Spleen (tissue), 11 donors: ENCODE data around the gene MKNK1. TPM values are rescaled to one million over a fixed set of nuclear protein-coding genes. Genes with fewer than 3 reads are reported as not detected.
A peak's percentile ranks its signal among the peaks of the same experiment; 100 is the strongest.

Experiments
- DNase-seq: peaks from one replicate; pipeline ENCODE4 v3.0.0-alpha.2; 2020
- H3K27ac ChIP-seq, 8 donors: fragments of 200-600 bp; sonication (generic) in 7 of 8; 1 replicate in 4 of 8; 2 replicates in 4 of 8; pipeline versions ENCODE4 v1.5.0 to v1.8.0; 2016 to 2021; ENCODE audit warnings: inconsistent platforms in 4 of 8, mild to moderate bottlenecking in 4 of 8, moderate library complexity in 1 of 8
- H3K27me3 ChIP-seq, 7 donors: fragments of 200-600 bp; sonication (generic) in 6 of 7; replicated peaks in 1 of 7; 1 replicate in 4 of 7; 2 replicates in 3 of 7; pipeline versions ENCODE4 v1.5.0 to v1.8.0; 2016 to 2021; ENCODE audit warnings: inconsistent platforms in 3 of 7, mild to moderate bottlenecking in 1 of 7
- H3K36me3 ChIP-seq, 6 donors: fragments of 200-600 bp; sonication (generic) in 5 of 6; 1 replicate in 4 of 6; 2 replicates in 2 of 6; pipeline versions ENCODE4 v1.5.0 to v1.8.0; 2016 to 2021; ENCODE audit warnings: inconsistent platforms in 2 of 6
- H3K4me1 ChIP-seq, 6 donors: fragments of 200-600 bp; sonication (generic) in 5 of 6; 1 replicate in 3 of 6; 2 replicates in 3 of 6; pipeline versions ENCODE4 v1.5.0 to v1.8.0; 2016 to 2021; ENCODE audit warnings: inconsistent platforms in 3 of 6
- H3K4me3 ChIP-seq, 8 donors: fragments of 200-600 bp; sonication (generic) in 7 of 8; 1 replicate in 4 of 8; 2 replicates in 4 of 8; pipeline versions ENCODE4 v1.5.0 to v1.8.0; 2016 to 2021; ENCODE audit warnings: inconsistent platforms in 4 of 8, mild to moderate bottlenecking in 4 of 8, moderate library complexity in 2 of 8
- H3K9me3 ChIP-seq, 8 donors: fragments of 200-600 bp; sonication (generic) in 7 of 8; 1 replicate in 4 of 8; 2 replicates in 4 of 8; pipeline versions ENCODE4 v1.5.0 to v1.8.0; 2016 to 2021; ENCODE audit warnings: inconsistent platforms in 4 of 8
- CTCF ChIP-seq, 11 experiments: fragments of 200-600 bp in 7 of 11; fragments of 450-650 bp in 4 of 11; sonication (generic) in 4 of 11; IDR thresholded peaks in 8 of 11; conservative IDR thresholded peaks in 3 of 11; 1 replicate in 7 of 11; 2 replicates in 4 of 11; pipeline versions ENCODE4 v1.4.0 to v1.8.0; 2016 to 2021; ENCODE audit warnings: antibody characterized with exemption in 11 of 11, inconsistent platforms in 4 of 11, mild to moderate bottlenecking in 1 of 11
- POLR2A ChIP-seq, 3 donors: fragments of 450-650 bp; IDR thresholded peaks; one replicate each; pipeline ENCODE4 v1.5.1; 2017; ENCODE audit warnings: antibody characterized with exemption in 3 of 3, mild to moderate bottlenecking in 1 of 3
- POLR2AphosphoS5 ChIP-seq, 3 donors: sonication (generic); formaldehyde crosslinking; IDR thresholded peaks; one replicate each; pipeline ENCODE4 v1.5.1; 2017; ENCODE audit warnings: antibody characterized with exemption in 3 of 3
- WGBS, 5 donors: extraction: QIAGEN DNeasy Blood & Tissue Kit in 3 of 5; methylation state at CpG; one replicate each; pipeline versions ENCODE4 v1.1.5 to v1.1.7; 2013 to 2018; 5-methylcytosine and 5-hydroxymethylcytosine counted together
- intact Hi-C: fragments of 100-400 bp; cut with DNase I; formaldehyde crosslinking; loops from one replicate; pipeline ENCODE4 v1.15.0; 2023; ENCODE audit warnings: low total_unique reads
- polyA plus RNA-seq, 3 donors: library from polyadenylated mRNA; stranded (reverse); fragments of 200-250 nt; gene quantifications; one replicate each; pipeline ENCODE4 v1.2.1, GENCODE V29; 2013
- total RNA-seq, 7 donors: library from RNA; depleted of rRNA in 3 of 7; stranded (reverse); fragments of >200 nt in 3 of 7; fragmentation: NEBNext Ultra II Directional in 4 of 7; extraction: Animal tissue kit (Norgen Biotek cat#: 25700) in 4 of 7; gene quantifications; one replicate each; pipeline versions ENCODE4 v1.1.0 to v1.2.1, GENCODE V29; 2016 to 2021
- donor health status: healthy with polysubstance abuse.
- donor health status: DM: no; HTN: no; CAD: no; lungs with moderate emphysema.
- donor health status: DM: no; HTN: no; CAD: no.
- donor health status: Bipolar disorder and iron deficiency.
- donor health status: healthy.
- donor health status: DM: no; HTN: no; CAD: no.
- donor health status: DM: yes; HTN: yes; CAD: no.

Gene MKNK1
- total and polyA plus RNA-seq, 10 donors: 19.2 to 169 (median 91.1) TPM

- whole genome bisulfite sequencing, 5 donors: 42 to 82% (median 67%) methylated on average over 3 to 5 of the region's 5 CpGs
- intact Hi-C loops: no loop called here
Measured at GRCh38 chr1:46513536-46513935, 90.5 kb downstream of the MKNK1 start.

DNA sequence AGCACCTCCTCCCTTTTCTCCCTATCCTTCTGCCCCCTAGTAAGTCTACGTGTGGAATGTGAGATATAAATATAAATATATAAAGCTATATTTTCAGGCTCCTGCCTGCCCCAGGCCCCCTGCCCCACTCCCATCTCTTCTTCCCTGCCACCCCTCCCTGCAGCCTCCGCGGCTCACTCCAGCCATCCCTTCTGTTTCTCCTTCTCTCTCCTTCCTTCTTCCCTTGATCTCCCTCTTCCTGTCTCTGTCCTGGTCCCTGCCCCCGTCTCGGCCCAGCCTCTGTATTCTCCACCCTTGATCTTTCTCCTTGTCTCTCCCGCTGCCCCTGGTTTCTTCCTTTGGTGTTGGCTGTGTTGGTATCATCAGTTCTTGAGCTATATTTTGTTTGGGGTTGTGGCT is 91.3 kb downstream of the MKNK1 start:
- Histone ChIP-seq H3K9me3 (no peaks in the 10 kb centered on the region), H3K4me1 (no peaks in the 10 kb centered on the region), H3K4me3 (no peak overlapping the region), H3K27me3 (peaks cover 0 to 55% (median 8%) of the 10 kb centered on the region in 7 donors), H3K27ac (no peak overlapping the region), H3K36me3 (no peaks in the 10 kb centered on the region)
- 46 to 70% (median 54%) methylated on average over 6 of the region's 6 CpGs for WGBS, 5 donors
- TF ChIP-seq POLR2A (IDR thresholded peaks at IDR 0.05) (no peak), POLR2AphosphoS5 (IDR thresholded peaks at IDR 0.05) (no peak), CTCF (IDR thresholded peaks at IDR 0.05 in 8 of 11, conservative IDR thresholded peaks at IDR 0.05 in 3 of 11) (no peak)
- intact Hi-C loops: no loop called here
- peak; percentile 54 for DNase-seq

More at GRCh38 chr1:46513536-46513935, 90.5 kb downstream of the MKNK1 start:
- Histone ChIP-seq H3K4me1 (no peaks in the 10 kb centered on the region), H3K9me3 (no peaks in the 10 kb centered on the region), H3K4me3 (no peak overlapping the region), H3K27ac (no peak overlapping the region), H3K36me3 (no peaks in the 10 kb centered on the region), H3K27me3 (peaks cover 0 to 62% (median 8%) of the 10 kb centered on the region in 7 donors)
- DNase-seq: peak; percentile 33
- TF ChIP-seq POLR2AphosphoS5 (IDR thresholded peaks at IDR 0.05): no peak
- no peak for TF ChIP-seq CTCF (IDR thresholded peaks at IDR 0.05 in 8 of 11, conservative IDR thresholded peaks at IDR 0.05 in 3 of 11)
- TF ChIP-seq POLR2A (IDR thresholded peaks at IDR 0.05): no peak

GRCh38 chr1:46512135-46512791 is 91.8 kb downstream of the MKNK1 start:
- WGBS, 5 donors: 77 to 83% (median 82%) methylated on average over 12 to 23 of the region's 23 CpGs
- H3K9me3 ChIP-seq: no peaks in the 10 kb centered on the region
- H3K4me1 ChIP-seq: no peaks in the 10 kb centered on the region
- intact Hi-C loops: no loop called here
- no peak overlapping the region for H3K4me3 ChIP-seq
- DNase-seq: peak; percentile 48
- no peak for TF ChIP-seq POLR2A (IDR thresholded peaks at IDR 0.05)
- TF ChIP-seq CTCF (IDR thresholded peaks at IDR 0.05 in 8 of 11, conservative IDR thresholded peaks at IDR 0.05 in 3 of 11): no peak
- no peak for TF ChIP-seq POLR2AphosphoS5 (IDR thresholded peaks at IDR 0.05)
- H3K27ac ChIP-seq: no peak overlapping the region
- H3K36me3 ChIP-seq: no peaks in the 10 kb centered on the region
- peaks cover 0 to 49% (median 4%) of the 10 kb centered on the region in 7 donors for H3K27me3 ChIP-seq

GRCh38 chr1:46510998-46511365 is 93.1 kb downstream of the MKNK1 start:
- Histone ChIP-seq H3K36me3 (no peaks in the 10 kb centered on the region), H3K9me3 (no peaks in the 10 kb centered on the region), H3K4me3 (no peak overlapping the region), H3K4me1 (no peaks in the 10 kb centered on the region), H3K27ac (no peak overlapping the region), H3K27me3 (peaks cover 0 to 37% (median 0%) of the 10 kb centered on the region in 7 donors)
- intact Hi-C loops: no loop called here
- TF ChIP-seq CTCF (IDR thresholded peaks at IDR 0.05 in 8 of 11, conservative IDR thresholded peaks at IDR 0.05 in 3 of 11) (no peak), POLR2AphosphoS5 (IDR thresholded peaks at IDR 0.05) (no peak), POLR2A (IDR thresholded peaks at IDR 0.05) (no peak)
- no peak for DNase-seq
- 65 to 80% (median 72%) methylated on average over 8 of the region's 8 CpGs for WGBS, 5 donors
